GM21381 (cell line): ENCODE measurements around the gene ANKRA2.
A peak's percentile ranks its signal among the peaks of the same experiment; 100 is the strongest.

Source experiments
- ATAC-seq: cut with Tn5 transposase; IDR thresholded peaks from one replicate; pipeline ENCODE4 v1.9.1; 2021; ENCODE audit warnings: mild to moderate bottlenecking, moderate library complexity; ENCODE audit not compliant: unreplicated experiment

Gene ANKRA2, protein sequence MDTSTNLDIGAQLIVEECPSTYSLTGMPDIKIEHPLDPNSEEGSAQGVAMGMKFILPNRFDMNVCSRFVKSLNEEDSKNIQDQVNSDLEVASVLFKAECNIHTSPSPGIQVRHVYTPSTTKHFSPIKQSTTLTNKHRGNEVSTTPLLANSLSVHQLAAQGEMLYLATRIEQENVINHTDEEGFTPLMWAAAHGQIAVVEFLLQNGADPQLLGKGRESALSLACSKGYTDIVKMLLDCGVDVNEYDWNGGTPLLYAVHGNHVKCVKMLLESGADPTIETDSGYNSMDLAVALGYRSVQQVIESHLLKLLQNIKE

DNA sequence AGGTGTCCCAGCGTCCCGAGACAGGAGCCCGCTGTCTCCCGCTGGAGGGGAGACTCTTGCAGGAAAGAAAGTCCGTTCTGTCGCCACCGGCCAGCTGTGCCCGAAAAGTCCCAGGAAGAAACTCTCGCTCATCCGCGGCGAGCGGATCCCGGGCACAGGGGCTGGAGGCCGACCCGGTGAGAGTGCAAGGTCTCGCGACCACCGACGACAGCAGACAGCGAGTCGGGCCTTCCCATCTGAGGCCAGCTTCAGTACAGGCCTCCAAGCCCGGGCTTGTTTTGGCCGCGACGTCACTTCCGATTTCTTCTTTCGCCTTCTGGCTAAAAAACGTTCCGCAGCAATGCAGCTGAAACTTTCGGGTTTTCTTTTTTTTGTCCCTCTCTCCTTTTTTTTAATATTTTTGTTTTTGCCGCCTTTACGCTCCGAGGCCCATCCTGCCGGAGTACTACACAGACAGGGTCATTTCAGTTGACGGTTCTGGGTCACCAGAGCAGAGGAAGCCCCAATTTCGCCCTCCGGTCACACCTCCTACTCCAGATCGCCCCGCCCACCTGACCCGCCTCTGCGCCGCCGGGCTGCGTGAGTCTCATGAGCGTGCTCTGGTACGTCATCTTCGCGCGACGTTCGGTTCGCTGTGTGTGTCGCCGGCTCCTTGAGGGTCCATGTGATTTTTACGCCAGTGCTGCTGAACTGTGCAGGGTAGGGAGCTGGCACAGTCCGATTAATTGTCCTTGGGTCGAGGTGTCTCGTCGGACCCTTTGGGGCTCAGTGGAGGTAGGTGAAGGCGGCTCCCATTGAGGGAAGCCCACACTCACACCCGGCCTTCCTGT is at the start of gene ANKRA2, which contains the start of gene UTP15:
TSS of gene ANKRA2 (minus strand) at position 501 of the 830 bp plus-strand sequence. CDS start 2,758 bp downstream, outside the sequence.
TSS of gene UTP15 (plus strand) at position 605 of the 830 bp plus-strand sequence. CDS start 1,602 bp downstream, outside the sequence.
- peak; percentile 91 for ATAC-seq

DNA sequence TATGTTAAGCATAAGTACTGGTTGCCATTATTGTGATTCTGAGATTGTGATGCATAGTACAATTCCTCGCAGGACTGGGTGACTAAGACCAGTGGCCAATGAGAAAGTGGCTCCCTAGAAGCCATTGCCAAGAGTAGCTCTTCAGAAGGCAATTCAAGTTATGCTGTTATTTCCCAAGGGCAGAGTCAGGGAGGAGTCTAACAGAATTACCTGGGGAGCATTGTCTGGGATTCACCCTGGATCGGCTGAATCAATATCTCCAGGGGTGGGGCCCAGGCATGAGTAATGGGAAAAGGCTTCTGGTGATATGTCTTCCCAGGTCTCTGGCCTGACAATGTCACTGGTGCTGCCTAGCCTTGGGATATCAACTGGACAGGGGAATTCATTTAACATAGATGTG is 49.6 kb upstream of the ANKRA2 start:
- ATAC-seq = no peak

DNA sequence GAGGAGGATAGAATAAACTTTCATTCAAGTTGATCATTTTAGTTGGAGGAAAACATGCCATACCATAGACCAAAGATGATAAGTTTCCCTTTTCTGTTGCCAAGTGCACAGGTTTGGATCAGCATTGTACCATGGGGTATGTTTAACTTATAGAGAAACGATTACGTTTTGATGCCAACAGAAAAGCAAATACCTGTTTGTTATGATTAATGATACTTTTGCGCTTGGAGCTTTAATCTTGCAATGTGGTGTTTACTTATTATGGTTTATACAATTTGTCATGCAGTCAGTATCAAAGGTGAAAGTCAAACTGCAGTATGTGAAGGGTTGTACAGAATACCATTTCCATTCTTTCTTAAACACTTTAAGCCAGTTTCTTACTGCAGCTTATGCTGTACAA is 47.4 kb upstream of the ANKRA2 start:
- ATAC-seq = no peak

DNA sequence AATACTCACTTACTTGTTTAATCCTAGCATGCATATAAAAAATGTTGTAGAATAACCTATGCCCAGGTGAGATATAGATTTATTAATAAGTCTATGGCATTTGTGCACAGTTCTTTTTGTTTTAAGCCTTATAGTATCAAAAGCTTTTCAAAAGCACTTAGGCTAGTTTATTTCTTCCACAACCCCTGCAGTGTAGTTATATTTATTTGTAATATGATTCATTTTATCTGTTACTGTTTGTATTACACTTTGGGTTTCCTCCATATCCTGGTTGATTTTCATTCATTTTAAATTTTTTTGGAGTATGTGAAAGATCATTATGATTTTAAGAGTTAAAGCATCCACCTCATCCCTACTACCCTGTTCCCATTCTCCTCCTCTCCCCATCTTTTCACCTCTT is 41.8 kb upstream of the ANKRA2 start:
- ATAC-seq = no peak

DNA sequence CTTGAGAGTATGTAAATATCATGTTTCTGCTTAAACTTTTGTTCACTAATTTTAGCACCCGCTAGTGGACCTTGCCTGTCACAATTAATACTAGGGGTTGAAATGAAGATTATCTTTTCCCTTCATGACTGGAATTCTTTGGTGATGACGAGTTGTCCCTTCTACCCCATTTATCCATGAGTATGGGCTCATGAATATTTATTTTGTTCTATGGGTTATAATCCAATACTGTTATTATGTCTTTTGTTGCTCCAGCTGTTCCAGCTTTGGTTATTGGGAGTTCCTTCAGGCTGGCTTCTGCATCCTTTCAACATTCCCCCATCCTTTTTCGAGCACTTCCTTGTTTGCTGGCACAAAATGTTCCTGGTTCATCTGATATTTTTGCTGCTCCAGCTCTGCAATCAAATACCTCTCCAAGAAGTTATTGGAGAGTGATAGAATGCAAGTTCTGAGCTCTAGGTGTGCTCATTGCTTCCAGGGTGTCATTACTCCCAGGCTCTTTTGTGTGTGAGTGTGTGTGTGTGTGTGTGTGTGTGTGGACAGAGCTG is 40.8 kb upstream of the ANKRA2 start:
- ATAC-seq = no peak

DNA sequence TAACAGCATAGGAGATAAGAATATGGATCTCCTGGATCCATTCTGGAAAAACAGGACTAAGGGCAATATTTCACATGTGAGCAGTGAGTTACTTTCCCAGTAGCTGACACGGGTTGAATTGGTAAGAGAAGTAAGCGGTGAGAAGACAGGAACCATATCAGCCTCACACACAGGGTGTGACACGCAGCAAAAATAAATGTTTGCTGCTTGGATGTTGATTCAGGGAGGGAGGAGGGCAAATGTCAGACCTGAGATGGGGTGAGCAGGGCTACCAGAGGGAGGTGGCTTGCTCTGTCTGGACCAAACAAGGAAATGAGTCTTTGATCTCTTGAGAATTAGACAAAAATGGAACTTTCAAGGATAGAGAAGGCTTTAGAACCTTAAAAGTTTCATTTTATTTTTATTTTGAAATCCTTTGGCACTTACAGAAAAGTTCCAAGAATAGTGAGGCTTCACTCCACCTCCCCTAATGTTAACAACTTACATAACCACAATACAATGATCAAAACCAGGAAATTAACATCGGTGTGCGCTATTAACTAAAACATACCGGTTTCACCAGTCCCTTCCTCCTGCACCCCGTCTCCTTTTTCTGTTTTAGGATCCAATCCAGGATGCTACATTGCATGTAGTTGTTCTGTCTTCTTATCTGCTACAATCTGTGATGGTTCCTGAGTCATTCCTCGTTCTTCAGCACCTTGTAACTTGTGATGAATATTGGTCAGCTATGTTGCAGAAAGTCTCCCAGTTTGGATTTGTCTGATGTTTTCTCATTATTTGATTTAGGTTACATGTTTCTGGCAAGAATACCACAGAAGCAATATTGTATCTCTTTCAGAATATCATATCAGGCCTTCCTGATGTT is 40.0 kb upstream of the ANKRA2 start:
- no peak for ATAC-seq

DNA sequence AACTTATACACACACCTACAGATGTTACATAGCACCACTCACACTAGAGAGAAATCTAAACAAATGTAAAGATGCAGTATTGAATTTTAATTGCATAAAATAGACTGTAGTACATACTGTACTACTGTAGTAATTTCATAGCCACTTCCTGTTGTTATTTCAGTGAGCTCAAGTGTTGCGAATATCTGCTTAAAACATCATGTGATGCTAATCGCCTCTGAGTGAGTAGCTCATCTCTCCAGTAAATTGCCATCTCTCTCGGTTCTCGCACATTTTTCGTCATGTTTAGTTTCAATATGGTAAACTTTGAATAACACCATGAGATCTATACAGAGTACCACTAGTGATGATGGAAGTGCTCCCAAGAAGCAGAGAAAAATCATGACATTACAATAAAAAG is 38.6 kb upstream of the ANKRA2 start:
- no peak for ATAC-seq

DNA sequence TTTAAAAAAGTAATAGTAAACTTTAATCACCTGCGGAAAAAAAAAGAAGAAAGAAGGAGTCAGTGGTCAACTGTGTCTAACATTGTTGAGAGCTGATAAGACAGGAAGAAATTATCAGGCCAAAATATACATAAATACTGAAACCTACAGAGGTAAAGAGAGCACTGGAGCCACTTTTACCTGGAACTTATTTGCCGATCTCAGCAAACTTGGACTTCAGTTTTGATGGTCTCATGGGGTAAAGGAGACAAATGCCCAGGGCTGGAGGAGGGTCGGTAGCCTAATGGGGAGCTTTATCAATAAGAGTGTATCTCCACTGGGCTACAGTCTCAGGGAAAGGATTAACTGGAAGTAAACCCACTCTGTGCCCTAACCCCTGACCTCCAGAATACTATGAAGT is 33.9 kb upstream of the ANKRA2 start:
- no peak for ATAC-seq

DNA sequence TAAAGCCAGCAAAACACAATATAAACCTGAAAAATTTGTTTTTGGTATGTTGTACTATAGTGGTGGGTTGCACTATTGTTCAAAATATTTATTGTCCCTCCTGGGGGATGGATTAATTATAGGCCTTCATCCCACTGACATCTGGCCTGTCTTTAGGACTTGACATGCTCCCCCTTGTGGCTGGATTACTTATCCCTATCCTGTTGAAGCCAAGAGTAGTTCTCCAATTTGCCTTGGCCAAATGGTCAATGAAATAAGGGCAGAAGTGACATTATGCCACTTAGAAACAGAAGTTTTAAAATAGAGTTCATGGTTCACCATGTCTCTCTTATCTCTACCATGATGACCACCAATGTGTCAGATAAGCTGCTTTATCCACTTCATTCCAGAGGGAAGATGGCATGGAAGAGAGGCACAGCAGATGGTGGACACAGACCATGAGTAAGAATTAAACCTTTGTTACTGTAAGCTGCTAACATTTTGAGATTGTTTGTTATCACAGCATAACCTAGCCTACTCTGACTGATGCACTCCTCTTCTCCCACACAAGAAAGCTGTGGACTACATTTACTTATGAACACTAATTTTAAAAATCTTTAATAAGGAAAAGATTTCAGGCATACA is 31.4 kb upstream of the ANKRA2 start:
- ATAC-seq = no peak

DNA sequence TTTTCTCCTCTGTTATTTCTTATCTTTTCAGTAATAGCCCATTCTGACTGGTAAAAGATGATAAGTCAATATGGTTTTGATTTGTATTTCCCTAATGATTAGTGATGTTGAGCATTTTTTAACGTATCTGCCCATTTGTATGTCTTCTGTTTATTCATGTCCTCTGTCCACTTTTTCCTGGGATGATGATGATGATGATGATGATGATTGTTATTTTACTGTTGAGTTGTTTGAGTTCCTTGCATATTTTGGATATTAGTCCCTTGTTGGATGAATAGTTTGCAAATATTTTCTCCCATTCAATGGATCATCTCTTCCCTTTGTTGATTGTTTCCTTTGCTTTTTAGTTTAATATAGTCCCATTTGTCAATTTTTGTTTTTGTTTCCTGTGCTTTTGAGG is 27.1 kb upstream of the ANKRA2 start:
- no peak for ATAC-seq

DNA sequence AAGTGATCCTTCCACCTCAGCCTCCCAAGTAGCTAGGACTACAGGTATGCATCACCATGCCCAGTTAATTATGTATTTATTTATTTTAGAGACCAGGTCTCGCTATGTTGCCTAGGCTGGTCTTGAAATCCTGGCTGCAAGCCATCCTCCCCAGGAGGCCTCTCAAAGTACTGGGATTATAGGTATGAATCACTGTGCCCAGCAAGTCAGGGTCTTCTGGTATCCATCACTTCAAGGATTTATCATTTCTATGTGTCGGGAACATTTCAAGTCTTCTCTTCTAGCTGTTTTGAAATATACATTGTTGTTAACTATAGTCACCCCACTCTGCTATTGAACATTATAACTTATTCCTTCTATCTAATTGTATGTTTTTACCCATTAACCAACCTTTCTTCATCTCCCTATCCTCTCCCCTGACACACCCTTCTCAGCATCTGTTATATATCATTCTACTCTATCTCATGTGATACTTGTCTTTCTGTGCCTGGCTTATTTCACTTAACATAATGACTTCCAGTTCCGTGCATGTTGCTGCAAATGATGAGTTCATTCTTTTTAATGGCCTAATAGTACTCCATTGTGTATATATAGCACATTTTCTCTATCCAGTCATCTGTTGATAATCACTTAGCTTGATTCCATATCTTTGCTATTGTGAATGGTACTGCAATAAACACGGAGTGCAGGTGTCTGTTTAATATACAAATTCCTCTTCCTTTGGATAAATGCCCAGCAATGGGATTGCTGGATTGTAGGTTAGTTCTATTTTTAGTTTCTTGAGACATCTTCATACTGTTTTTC is 26.5 kb upstream of the ANKRA2 start:
- ATAC-seq = no peak

DNA sequence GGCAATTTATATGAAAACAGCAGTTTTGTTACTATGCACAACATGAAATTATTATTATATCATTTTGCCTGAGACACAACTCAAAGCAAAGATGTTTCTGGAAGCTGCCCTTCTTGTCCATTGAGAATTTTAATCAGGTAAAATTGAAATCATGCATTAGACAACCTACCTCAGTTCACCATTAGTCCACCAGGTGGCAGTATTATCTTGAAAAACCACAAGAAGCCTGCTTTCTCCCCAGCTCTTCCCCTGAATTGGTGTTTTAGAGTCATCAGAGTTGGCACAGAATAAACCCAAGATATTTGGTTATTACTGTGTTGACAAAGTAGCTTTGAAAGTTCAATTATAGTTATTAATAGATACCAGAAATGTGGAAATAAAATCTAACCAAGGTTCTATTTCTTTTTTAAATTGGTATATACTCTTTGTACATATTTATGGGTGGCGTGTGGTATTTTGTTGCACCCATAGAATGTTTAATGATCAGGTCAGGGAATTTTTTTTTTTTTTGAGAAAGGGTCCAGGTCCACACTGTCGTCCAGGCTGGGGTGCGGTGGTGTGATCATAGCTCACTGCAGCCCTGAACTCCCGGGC is 25.8 kb upstream of the ANKRA2 start:
- ATAC-seq = no peak

DNA sequence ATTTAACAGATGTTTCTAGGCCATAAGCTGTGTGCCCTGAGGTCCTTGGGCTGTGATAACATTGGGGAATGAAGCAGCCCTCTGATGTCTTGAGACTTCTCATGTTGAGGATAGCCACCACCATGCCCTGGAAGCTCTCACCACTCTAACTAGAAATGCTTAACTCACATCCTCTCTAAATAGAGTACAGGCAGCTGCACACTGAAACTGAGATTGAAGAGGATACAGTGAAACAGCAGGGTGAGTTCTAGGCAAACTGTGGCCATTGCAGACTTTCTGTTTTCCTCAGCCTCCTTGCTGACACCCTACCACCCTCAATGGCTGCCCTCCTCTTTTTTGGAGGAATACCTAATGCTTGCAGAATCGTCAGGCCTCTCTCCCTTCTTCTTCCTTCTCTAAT is 22.5 kb upstream of the ANKRA2 start:
- peak; percentile 87 for ATAC-seq

DNA sequence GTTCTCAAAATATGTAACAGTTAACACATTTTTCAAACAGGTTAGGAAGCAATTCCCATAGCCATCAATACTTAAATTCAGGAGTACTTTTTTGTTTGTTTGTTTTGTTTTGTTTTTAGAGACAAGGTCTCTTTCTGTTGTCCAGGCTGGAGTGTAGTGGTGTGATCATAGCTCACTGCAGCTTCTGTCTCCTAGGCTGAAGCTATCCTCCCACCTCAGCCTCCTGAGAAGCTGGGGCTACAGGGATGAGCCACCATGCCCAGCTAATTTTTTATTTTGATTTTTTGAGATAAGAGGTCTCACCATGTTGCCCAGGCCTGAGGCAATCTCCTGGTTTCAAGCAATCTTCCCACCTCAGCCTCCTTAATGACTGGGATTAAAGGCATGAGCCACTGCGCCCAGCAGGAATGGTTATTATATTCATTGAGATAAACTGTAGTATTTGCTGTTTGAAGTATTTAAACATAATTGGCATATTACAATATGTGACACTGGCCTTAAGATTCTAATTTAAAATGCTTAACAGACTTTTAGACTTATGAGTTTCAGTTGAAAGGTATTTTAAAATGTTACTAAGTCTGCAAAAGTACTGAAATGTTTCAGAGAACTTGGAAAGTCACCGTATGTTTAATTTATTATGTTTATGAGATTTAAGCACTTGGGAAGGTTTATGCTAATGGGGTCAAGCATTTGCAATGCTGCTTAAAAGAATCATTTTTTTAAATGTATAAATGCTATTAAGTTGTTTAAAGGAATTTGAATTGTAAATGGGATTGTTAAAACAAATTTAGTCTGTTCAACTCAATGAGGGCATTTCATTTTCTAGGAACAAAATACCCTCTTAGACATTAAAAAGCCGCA is 17.1 kb upstream of the ANKRA2 start:
- ATAC-seq = no peak

DNA sequence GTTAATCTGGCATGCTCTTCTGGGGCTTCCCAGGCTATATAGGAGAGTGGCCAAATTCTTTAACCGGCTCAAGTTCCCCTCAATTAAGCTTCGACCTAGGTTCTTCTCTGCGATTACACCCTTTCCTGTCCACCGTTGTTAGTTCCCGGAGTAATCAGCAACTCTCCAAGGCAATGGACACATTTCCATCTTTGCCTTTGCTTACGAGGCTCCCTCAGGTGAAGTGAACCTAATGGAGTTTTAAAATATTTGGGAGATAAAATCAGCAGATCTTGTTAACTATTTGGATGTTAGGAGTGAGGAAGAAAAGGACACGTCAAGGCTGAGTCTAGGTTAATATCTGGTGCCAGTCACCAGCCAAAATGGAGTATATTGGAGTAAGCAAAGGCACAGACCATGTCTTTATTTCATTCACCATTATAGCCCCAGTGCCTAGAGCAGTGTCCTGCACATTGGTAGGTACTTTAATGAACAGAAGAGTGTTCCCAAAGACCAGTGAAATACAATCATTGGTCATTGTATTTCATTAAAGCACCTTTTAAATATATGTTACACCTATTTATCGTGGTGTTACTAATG is 619 bp upstream of the ANKRA2 start:
- peak; percentile 2 for ATAC-seq

DNA sequence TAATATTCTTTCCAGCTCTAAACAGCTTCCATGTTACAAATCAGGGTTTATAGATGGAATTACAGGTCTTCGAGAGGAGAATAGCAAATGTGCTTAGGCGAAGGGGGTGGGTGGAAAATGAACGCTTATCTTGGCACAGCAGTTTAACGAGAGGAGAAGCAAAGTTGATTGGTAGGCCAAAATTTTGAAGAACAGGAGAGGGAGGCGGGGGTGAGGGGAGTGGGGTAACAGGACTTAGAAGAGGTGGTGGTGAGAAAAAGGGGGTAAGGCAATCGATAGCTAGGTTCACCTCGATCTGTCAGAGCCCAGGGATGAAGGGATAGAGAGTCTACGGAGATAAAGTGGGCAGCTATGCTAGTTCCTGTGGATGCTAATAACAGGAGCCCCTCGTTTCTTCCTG is 764 bp downstream of the ANKRA2 start:
- peak; percentile 1 for ATAC-seq

DNA sequence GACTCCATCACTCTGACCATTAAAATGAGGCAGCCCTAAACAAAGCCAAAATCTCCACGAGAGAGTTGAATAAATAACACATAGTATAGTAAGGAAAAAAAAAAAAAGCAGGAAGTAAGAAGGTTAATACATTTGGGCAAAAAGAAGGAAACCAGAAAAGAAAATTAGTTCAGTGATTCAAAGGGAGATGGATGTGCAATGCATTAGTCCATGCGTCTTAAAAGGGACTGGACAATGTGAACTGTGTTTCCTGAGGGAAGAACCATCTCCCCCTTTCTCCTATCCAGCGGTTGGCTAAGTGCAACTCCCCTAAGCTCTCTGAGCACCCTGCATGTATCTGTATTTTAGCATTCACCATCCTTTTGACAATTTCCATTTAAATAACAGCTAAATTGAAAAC is 1.4 kb downstream of the ANKRA2 start:
- ATAC-seq = no peak

DNA sequence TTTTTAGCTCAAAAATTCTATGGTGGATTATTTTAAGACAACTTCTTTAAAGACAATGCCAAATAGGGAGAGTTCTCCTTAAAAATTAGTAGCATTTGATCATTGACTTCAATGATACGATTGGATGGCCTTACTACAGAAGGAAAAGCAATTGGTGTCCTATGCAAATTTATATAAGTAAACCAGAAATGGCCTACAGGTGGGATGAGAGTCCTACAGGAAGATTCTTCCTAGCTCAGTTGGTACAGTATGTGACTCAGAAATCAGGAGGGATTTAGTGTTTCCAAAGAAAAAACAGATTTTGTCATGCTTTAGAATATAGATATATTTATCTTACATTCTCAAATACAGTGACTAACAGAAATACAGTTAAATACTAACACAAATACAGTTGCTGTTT is 6.5 kb downstream of the ANKRA2 start:
- no peak for ATAC-seq
